GM18498 (cell line): Measurements from ENCODE around the gene SHISAL2A.
"Not testable (repeated sequence)": the region's sequence is repeated elsewhere in the genome, so short reads cannot be mapped to it uniquely, and the experiment has no call there.

Experiments
- ATAC-seq: cut with Tn5 transposase; IDR thresholded peaks from one replicate; pipeline ENCODE4 v1.9.1; 2021; ENCODE audit warnings: mild to moderate bottlenecking, moderate library complexity; ENCODE audit not compliant: unreplicated experiment

The SHISAL2A gene

GRCh38 chr1:52681136-52681535 is 48.2 kb downstream of the SHISAL2A start:
- no peak for ATAC-seq

DNA sequence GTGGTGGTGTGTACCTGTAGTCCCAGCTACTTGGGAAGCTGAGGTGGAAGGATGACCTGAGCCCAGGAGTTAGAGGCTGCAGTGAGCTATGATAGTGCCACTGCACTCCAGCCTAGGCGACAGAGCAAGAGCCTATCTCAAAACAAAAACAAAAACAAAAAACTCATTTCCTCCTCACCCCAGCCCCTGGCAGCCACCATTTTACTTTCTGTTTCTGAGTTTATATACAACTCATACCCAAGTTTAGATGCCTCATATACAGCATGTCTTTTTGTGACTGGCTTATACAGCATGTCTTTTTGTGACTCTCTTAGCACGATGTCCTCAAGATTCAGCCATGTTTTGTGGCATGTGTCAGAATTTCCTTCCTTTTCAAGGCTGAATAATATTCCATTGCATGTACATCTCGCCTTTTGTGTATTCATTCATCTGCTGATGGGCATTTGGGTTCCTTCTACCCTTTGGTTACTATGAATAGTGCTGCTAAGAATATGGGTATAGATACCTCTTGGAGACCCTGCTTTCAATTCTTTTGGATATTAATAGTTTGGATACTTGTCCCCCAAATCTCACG is 50.5 kb downstream of the SHISAL2A start:
- ATAC-seq = no peak

DNA sequence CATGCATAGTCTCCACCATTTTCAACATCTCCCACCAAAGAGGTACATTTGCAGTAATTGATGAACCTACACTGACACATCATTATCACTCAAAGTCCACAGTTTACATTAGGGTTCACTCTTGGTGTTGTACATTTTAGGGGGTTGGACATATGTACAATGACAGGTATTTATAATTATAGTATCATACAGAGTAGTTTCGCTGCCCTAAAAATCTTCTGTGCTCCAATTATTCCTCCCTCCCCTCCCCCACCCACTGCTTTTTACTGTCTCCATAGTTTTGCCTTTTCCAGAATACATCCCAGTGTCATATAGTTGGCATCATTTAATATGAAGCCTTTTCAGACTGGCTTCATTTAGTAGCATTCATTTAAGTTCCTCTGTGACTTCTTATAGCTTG is 51.6 kb downstream of the SHISAL2A start:
- ATAC-seq = no peak

GRCh38 chr1:52686261-52686751 is 53.3 kb downstream of the SHISAL2A start:
- ATAC-seq = peak; percentile 79

DNA sequence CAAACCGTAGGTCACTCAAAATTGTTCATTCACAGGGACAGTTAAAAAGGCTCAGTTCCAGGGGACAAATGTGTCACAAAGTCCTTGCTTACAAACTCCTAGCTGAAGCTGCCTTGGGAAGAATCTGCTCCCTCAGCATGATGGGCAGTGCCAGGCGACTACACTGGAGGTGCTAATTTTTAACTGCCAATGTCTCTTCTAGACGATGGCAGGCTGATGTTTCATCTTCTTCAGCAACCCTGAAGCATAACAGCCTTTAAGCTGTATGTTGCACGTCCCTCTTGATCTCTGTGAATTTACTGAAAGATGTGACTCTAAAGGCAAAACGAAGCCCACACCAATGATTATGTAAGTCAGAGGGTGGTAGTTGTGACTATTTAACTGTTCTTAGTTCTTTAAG is 53.9 kb downstream of the SHISAL2A start:
- no peak for ATAC-seq

DNA sequence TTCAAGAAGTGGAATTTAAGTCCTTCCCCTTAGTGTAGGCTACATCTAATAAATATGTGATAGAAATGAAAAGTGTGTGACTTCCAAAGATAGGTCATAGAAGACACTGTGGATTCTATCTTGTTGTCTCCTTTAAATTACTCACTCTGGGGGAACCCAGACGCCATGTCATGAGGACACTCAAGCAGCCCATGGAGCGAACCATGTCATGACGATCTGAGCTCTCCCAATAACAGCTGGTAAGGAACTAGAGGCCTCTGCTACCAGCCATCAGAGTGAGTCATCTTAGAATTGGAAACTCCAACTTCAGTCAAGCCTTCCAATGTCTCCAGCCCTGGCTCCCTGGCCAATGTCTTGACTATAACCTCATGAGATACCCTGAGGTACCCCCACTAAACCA is 58.9 kb downstream of the SHISAL2A start:
- no peak for ATAC-seq

GRCh38 chr1:52692697-52693096 is 59.7 kb downstream of the SHISAL2A start:
- no peak for ATAC-seq

DNA sequence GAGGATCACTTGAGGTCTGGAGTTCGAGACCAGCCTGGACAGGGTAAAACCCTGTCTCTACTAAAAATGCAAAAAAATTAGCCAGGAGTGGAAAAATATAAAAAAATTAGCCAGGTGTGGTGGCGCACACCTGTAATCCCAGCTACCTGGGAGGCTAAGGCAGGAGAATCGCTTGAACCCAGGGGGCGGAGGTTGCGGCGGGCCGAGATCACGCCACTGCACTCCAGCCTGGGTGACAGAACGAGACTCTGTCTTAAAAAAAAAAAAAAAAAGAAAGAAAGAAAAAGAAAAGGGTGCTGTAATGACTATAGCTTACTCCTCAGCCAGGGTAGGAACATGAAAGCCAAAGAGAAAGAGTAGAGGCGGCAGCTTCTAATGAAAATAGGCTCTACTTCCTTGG is 60.4 kb downstream of the SHISAL2A start:
- not testable (repeated sequence) for ATAC-seq

- ATAC-seq = no peak
These were observed 60.9 kb downstream of the SHISAL2A start for GRCh38 chr1:52693843-52694242.

GRCh38 chr1:52695627-52696026 is 62.7 kb downstream of the SHISAL2A start:
- ATAC-seq = no peak

GRCh38 chr1:52697795-52698674 is 65.1 kb downstream of the SHISAL2A start, which contains the start of gene COA7:
Gene COA7 (minus strand): TSS chr1:52698347. CDS start chr1:52698326, 21 bp downstream.
- ATAC-seq = peak; percentile 49

DNA sequence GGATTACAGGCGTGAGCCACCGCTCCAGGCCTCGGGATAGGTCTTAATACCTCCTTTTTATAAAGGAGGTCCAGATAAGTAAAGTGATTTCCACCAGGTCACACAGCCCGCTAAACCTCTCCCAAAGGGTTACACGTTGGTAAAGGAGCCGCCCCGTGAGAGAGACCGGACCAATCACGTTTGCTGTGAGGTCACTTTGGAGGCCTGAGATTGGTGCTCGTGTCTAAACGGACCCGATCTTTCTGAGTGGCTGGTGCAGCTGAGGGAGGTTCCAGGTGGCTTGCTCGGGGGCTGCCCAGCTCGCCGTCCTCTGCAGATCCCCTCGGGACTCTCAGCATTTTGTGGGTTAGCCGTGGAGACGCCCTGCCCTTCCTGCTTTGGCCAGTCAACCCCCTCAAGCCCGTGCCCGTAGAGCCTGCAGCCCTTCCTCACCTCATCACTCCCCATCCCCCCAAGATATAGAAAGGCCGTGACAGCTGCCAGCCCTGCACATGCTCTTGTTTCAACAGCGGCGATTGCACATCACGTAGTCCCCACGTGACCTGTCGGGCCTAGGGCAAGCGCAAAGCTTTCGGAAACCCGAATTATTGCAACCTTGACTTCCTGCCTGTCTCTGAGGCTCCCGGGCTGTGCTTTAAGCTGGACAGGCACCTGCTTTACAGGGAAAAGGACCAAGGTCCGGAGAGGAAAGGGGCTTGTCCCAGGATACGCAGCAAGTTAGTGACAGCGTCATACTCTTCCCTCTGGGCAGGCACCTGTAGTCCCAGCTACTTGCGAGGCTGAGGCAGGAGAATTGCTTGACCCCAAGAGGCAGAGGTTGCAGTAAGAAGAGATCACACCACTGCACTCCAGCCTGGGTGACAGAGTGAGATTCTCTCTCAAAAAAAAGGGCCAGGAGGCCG is 70.2 kb downstream of the SHISAL2A start:
- peak; percentile 89 for ATAC-seq

DNA sequence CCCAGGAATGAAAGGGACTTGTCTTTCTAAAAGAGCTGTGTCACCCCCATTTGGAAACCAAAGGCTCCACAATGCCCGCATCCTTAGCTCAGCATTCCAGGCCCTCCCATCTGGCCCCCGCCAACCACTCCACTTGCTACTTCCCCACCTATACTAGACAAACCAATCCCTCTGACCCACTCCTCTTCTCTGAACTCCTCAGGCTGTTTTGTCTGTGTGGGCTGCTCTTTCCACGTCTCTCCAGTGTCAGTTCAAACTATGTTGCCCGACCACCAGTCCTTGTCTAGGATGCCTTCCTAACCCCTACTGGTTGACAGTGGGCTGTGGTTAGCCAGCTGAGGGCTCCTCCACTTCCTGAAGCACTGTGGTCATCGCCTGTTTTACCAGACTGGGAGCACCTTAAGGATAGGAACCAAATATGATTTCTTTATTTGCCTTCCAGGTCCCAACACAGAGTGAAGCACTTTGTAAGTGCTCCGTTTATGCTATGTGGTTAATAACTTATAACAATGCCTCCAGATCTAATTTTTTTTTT is 73.2 kb downstream of the SHISAL2A start:
- no peak for ATAC-seq
